Inferior parietal cortex (tissue), 1 donor: Measurements from ENCODE around the gene TMEM62.
A peak's percentile ranks its signal among the peaks of the same experiment; 100 is the strongest.

Experiments used
- DNase-seq: peaks from one replicate; pipeline ENCODE4 v3.0.0-alpha.2; 2016; ENCODE audit errors: extremely low spot score

Gene TMEM62

DNA sequence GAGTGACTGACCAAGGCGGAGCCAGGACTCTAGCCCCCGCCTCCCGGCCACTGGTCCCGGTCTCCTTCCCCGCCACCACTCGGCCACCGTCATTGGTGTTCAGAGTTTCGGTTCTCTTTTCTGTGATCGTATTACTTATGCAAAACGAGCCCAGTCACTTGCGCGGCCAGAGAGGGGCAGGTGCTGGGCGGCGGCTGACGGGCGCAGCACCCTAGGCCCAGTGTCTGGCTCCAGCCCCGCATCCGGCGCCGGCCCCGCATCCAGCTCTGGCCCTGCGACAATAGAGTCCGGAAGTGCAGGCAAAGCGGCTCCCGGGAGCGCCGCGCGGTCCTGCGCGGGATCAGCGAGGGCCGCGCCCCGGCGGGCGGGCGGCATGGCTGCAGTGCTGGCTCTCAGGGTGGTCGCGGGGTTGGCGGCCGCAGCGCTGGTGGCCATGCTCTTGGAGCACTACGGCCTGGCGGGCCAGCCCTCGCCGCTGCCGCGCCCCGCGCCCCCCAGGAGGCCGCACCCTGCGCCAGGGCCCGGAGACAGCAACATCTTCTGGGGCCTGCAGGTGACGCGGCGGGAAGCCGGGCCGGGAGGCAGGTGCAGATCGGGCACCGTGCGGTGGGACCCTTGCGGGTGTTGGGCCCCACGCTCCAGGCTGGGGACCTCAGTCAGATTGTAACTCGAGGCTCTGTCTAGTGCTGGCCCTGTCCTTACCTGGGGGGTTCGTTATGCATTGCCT, at the start of gene TMEM62:
TMEM62 (plus strand) TSS at position 157 of the 727 bp plus-strand sequence; CDS start at position 374, 217 bp downstream.
- DNase-seq: peak; percentile 77

GRCh38 chr15:43085921-43086320, 47.5 kb upstream of the TMEM62 start:
- no peak for DNase-seq

- no peak for DNase-seq
Observed at GRCh38 chr15:43086551-43086950, 46.8 kb upstream of the TMEM62 start.

DNA sequence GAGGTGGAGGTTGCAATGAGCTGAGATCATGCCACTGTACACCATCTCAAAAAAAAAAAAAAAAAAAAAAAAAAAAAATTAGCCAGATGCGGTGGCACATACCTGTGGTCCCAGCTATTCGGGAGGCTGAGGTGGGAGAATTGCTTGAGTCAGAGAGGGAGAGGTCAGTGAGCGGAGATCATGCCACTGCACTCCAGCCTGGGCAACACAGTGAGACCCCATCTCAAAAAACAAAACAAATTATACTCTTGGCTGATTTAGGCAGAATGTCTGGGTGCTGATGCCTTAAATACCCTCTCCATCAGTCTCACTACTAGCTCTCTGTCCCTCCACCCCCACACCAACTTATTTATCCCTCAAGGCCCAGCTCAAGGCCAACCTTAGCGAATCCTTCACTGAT, 41.5 kb upstream of the TMEM62 start:
- no peak for DNase-seq

- no peak for DNase-seq
Observed at GRCh38 chr15:43093026-43093425, 40.4 kb upstream of the TMEM62 start.

GRCh38 chr15:43094416-43095030, 38.9 kb upstream of the TMEM62 start:
- DNase-seq: no peak

- no peak for DNase-seq
Observed at GRCh38 chr15:43095243-43095642, 38.1 kb upstream of the TMEM62 start.

GRCh38 chr15:43095708-43096347, 37.6 kb upstream of the TMEM62 start:
- DNase-seq: no peak

DNA sequence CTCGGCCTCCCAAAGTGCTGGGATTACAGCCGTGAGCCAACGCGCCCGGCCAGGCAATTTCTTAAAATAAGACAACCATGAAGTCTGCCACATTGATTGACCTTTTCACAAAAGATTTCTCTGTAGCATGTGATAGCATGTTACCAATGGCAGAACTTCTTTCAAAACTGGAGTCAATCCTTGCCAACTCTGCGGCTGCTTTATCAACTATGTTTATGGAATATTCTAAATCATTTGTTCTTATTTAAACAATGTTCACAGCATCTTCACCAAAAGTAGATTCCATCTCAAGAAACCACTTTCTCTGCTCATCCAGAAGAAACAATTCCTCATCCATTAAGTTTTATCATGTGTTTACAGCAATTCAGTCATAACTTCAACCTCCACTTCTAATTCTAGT, 37.0 kb upstream of the TMEM62 start:
- DNase-seq: no peak

DNA sequence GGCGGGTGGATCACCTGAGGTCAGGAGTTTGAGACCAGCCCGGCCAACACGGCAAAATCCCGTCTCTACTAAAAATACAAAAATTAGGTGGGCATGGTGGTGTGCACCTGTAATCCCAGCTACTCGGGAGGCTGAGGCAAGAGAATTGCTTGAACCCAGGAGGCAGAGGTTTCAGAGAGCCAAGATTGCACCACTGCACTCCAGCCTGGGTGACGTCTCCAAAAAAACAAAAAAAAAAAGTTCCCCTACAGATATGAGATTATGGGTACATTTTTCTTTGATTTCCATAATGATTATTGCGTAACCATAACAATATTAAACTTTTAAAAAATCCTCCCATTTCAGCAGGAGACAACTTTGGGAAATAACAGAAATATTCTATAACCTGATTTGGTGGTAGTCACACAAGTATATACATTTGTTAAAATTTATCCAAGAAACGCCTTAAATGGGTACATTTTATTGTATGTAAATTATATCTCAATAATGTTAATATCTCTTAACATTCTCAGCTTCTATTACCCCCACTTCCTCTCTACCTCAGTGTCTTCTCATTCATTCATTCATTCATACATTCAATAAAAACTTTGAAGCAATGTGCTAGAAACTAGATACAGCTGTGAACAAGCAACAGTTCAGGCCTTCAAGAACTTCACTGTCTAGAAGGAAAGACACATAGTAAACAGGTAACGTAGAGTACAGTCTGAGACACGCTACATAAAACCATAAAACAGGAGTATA, 34.1 kb upstream of the TMEM62 start:
- DNase-seq: no peak

DNA sequence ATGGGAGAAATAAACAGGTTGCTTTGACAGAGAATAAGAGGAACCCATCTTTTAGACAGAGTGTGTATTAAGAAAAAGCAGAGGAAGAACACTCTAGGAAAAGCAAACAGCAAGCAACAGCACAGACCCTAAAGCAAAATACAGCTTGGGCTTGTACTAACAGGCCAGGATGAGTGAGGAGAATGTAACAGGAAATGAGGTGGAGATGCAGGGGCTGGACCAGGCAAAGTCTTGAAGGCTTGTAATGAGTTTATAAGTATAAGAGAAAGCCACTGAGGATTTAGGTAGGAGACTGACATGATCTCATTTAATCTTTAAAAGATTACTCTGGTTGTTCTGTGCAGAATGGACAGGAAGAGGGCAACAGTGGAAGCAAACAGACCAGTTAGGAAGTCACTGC, 32.4 kb upstream of the TMEM62 start:
- DNase-seq: no peak

GRCh38 chr15:43102187-43102586, 31.2 kb upstream of the TMEM62 start:
- DNase-seq: no peak

GRCh38 chr15:43103907-43104306, 29.5 kb upstream of the TMEM62 start:
- DNase-seq: no peak

- no peak for DNase-seq
Observed at GRCh38 chr15:43104426-43104825, 29.0 kb upstream of the TMEM62 start.

DNA sequence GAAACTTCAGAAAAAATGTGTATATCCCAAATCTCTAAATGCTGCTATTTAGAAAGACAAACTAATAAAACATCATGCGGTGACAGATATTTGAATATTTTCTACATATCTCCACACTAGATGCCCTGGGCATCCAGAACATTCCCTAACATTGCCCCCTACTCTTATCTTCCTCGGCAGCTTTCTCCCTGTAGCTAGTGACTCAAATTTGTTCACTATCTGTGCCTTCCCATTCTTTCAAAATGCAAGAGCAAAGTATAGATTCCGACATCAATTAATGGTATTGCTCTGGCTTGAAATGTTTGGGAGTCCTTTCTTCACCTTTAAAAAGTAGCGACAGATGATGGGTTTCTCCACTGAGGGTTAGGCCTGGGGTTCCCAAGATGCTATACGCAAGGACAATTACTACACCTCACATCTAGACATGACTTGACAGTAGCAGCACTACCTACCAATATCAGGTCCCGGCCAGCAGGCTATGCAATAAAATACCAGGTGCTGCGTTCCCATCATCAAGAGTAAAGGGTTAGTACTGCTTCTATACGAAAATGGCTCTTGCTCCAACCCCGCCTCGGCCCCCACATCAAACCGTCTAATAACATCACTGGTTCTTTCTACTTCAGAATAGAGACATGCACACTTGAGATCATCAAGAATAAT, 28.2 kb upstream of the TMEM62 start:
- no peak for DNase-seq

DNA sequence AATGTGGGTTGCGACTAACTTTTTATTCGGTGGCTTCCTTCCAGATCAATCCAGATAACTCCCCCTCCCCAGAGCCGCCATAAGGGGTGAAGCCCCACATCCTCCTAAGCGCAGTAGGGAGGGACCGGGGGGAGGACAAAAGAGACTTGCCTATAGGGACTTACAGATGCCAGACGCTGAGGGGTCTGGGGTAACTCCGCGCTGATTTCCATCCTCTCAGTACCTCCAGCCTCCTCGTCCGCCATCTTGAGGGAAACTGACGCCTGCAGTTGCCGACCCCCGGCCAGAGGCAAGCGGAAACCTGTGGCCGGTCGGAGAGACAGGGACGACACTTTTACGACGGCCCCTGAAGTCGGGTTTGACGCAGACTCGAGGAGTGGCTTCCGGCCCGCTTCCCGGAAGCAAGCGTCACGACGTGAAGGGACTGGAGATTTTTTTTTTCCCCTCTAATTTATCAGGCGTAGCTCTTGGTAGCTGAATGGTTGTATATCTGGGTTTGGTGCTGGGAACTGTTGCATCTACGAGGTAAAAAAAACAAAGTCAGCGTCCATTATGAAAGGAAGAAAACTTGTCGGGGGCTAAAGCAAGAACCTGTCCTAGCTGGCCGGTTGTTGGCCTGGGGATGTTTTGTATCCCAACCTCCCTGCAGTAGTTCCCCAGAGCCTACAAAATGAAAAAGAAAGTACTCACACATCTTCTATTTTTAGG, 27.5 kb upstream of the TMEM62 start, which contains the start of gene UBR1:
UBR1 (minus strand) TSS at position 261 of the 708 bp plus-strand sequence; CDS start at position 245, 16 bp downstream.
- DNase-seq: peak; percentile 95

- DNase-seq: no peak
Observed at GRCh38 chr15:43106486-43106829, 26.9 kb upstream of the TMEM62 start.

DNA sequence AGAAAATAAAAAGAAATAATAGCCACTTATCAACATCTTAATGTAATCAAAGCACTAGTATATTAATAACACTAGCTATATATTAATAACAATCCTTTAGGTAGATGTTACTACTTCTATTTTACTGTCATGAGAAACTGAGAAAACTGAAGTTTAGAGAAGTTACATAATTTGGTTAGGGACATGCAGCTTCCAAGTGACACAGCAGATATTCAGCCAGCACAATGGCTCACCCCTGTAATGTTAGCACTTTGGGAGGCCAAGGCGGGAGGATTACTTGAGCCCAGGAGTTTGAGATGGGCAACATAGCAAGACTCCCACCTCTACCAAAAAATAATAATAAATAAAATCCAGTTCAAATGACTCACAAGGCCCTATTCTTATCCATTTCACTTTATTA, 25.6 kb upstream of the TMEM62 start:
- no peak for DNase-seq

DNA sequence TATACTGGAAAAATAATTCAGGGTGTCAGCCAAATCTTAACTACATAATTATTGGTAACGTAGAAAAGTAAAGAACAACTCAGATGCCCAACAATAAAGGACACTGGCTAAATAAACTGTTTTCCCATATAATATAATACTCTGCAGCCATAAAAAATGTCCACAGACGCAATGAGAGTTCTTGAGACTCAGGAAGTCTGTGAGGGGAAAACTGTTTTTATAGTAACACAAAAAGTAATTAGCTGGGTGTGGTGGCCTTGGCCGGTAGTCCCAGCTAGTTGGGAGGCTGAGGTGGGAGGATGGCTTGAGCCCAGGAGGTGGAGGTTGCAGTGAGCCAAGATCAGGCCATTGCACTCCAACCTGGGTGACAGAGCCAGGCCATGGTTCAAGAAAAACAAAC, 22.0 kb upstream of the TMEM62 start:
- no peak for DNase-seq

- DNase-seq: no peak
Observed at GRCh38 chr15:43118286-43118685, 15.1 kb upstream of the TMEM62 start.

GRCh38 chr15:43118829-43119228, 14.6 kb upstream of the TMEM62 start:
- DNase-seq: no peak
